Mesenchymal stem cell (in vitro differentiated cells and primary cell): ENCODE measurements around the gene CCDC178.

Experiments used
- DNase-seq: peaks from one replicate; pipeline ENCODE4 v3.0.0-alpha.2; 2013
- H2AFZ ChIP-seq: one replicate; pipeline ENCODE4 v1.6.1; 2013; ENCODE audit warnings: low read depth, mild to moderate bottlenecking, control low read depth, inconsistent platforms, low read length, moderate library complexity
- H2AK5ac ChIP-seq: 2 replicates; pipeline ENCODE4 v1.6.1; 2013; ENCODE audit warnings: low read length, moderate library complexity, mild to moderate bottlenecking, inconsistent platforms; ENCODE audit not compliant: severe bottlenecking
- H2BK120ac ChIP-seq: one replicate; pipeline ENCODE4 v1.6.1; 2013; ENCODE audit warnings: low read depth, mild to moderate bottlenecking, inconsistent platforms, low read length, moderate library complexity
- H2BK12ac ChIP-seq, 2 experiments: one replicate each; pipeline ENCODE4 v1.6.1; 2013; ENCODE audit warnings: inconsistent platforms in 2 of 2, low read length in 2 of 2, mild to moderate bottlenecking in 2 of 2, moderate library complexity in 2 of 2, control low read depth in 1 of 2
- H2BK15ac ChIP-seq: one replicate; pipeline ENCODE4 v1.6.1; 2013; ENCODE audit warnings: mild to moderate bottlenecking, low read depth, inconsistent platforms; ENCODE audit not compliant: poor library complexity, severe bottlenecking
- H2BK5ac ChIP-seq: 2 replicates; pipeline ENCODE4 v1.6.1; 2013; ENCODE audit warnings: low read depth, mild to moderate bottlenecking, low read length, control low read depth, inconsistent platforms; ENCODE audit not compliant: poor library complexity, severe bottlenecking
- H3K14ac ChIP-seq, 2 experiments: one replicate each; pipeline ENCODE4 v1.6.1; 2013; ENCODE audit warnings: inconsistent platforms in 2 of 2, low read length in 2 of 2, control low read depth in 1 of 2, mild to moderate bottlenecking in 1 of 2, moderate library complexity in 1 of 2
- H3K18ac ChIP-seq, 2 experiments: one replicate each; pipeline ENCODE4 v1.6.1; 2013; ENCODE audit warnings: inconsistent platforms in 2 of 2, low read length in 2 of 2, control low read depth in 1 of 2, low read depth in 1 of 2, mild to moderate bottlenecking in 1 of 2
- H3K23ac ChIP-seq, 2 experiments: one replicate each; pipeline ENCODE4 v1.6.1; 2013; ENCODE audit warnings: inconsistent platforms in 2 of 2, low read length in 2 of 2, mild to moderate bottlenecking in 2 of 2, moderate library complexity in 2 of 2, control low read depth in 1 of 2
- H3K27ac ChIP-seq: 2 replicates; pipeline ENCODE4 v1.5.1; 2013; ENCODE audit warnings: mild to moderate bottlenecking, moderate library complexity, low read length, control low read depth, inconsistent platforms; ENCODE audit not compliant: poor library complexity, severe bottlenecking
- H3K27me3 ChIP-seq, 2 experiments: 2 replicates each; pipeline versions ENCODE4 v1.6.1 to v1.7.0; 2013; ENCODE audit warnings: low read length in 2 of 2, mild to moderate bottlenecking in 2 of 2, moderate library complexity in 2 of 2, control low read depth in 1 of 2, inconsistent platforms in 1 of 2; ENCODE audit not compliant: control insufficient read depth in 1 of 2, insufficient read depth in 1 of 2
- H3K36me3 ChIP-seq, 2 experiments: 2 replicates each; pipeline versions ENCODE4 v1.6.1 to v1.7.0; 2013; ENCODE audit warnings: low read length in 2 of 2, control low read depth in 1 of 2, inconsistent platforms in 1 of 2, low read depth in 1 of 2, mild to moderate bottlenecking in 1 of 2; ENCODE audit not compliant: insufficient read depth in 2 of 2, control insufficient read depth in 1 of 2
- H3K4ac ChIP-seq, 2 experiments: one replicate each; pipeline ENCODE4 v1.6.1; 2013; ENCODE audit warnings: inconsistent platforms in 2 of 2, low read length in 2 of 2, mild to moderate bottlenecking in 2 of 2, moderate library complexity in 2 of 2, control low read depth in 1 of 2, low read depth in 1 of 2
- H3K4me1 ChIP-seq: 2 replicates; pipeline ENCODE4 v1.6.1; 2013; ENCODE audit warnings: low read depth, low read length, control low read depth; ENCODE audit not compliant: control insufficient read depth, insufficient read depth
- H3K4me2 ChIP-seq: 2 replicates; pipeline ENCODE4 v1.6.1; 2013; ENCODE audit warnings: low read length, mild to moderate bottlenecking, inconsistent platforms; ENCODE audit not compliant: poor library complexity, severe bottlenecking
- H3K4me3 ChIP-seq, 2 experiments: 2 replicates each; pipeline versions ENCODE4 v1.5.1 to v1.7.0; 2013; ENCODE audit warnings: low read length in 2 of 2, mild to moderate bottlenecking in 2 of 2, control low read depth in 1 of 2, low read depth in 1 of 2; ENCODE audit not compliant: insufficient read depth in 1 of 2
- H3K79me1 ChIP-seq: replicated peaks from 2 replicates; pipeline ENCODE4 v1.6.1; 2013; ENCODE audit warnings: mild to moderate bottlenecking, control low read depth, low read length, inconsistent platforms; ENCODE audit not compliant: poor library complexity, severe bottlenecking
- H3K9ac ChIP-seq: 2 replicates; pipeline ENCODE4 v1.7.0; 2013; ENCODE audit warnings: mild to moderate bottlenecking, low read length, moderate library complexity
- H3K9me3 ChIP-seq: 2 replicates; pipeline ENCODE4 v1.7.0; 2013; ENCODE audit warnings: mild to moderate bottlenecking, low read length; ENCODE audit not compliant: control insufficient read depth
- H4K8ac ChIP-seq: one replicate; pipeline ENCODE4 v1.6.1; 2013; ENCODE audit warnings: inconsistent platforms, mild to moderate bottlenecking, low read length, moderate library complexity
- H4K91ac ChIP-seq: one replicate; pipeline ENCODE4 v1.6.1; 2013; ENCODE audit warnings: mild to moderate bottlenecking, low read length, inconsistent platforms
- WGBS: methylation state at CpG from one replicate; pipeline ENCODE4 v1.1.7; 2013; ENCODE audit warnings: mixed read lengths; 5-methylcytosine and 5-hydroxymethylcytosine counted together

CCDC178 gene

DNA sequence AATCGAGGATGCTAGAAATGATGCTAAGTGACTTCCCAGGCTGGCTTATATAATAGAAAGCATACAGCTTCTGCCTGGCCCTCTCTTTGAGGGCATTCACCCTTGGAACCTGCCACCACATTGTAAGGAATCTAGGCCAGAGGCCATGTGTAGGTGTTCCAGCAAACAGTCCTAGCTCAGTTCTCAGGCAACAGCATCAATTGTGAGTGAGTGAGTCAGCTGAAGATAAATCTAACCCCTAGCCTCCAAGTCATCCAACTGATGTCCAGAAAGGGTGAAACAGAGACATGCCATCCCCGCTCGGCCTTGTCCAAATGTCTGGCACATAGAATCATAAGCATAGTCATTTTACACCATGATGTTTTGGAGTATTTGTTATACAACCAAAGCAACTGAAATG lies 343.4 kb downstream of the CCDC178 start:
- peak; percentile 6 for DNase-seq
- no peaks in the 10 kb centered on the region for H3K36me3 ChIP-seq
- no peak overlapping the region for H2AK5ac ChIP-seq
- no peak overlapping the region for H2BK15ac ChIP-seq
- H3K27me3 ChIP-seq: no peaks in the 10 kb centered on the region
- H3K4me1 ChIP-seq: no peaks in the 10 kb centered on the region
- peak overlapping the region; percentile 2 for H4K8ac ChIP-seq
- peak overlapping the region in 1 of 2 experiments; percentile 19 for H2BK12ac ChIP-seq
- no peaks in the 10 kb centered on the region for H3K9me3 ChIP-seq
- H3K9ac ChIP-seq: no peak overlapping the region
- H3K27ac ChIP-seq: no peak overlapping the region
- H3K4me2 ChIP-seq: no peak overlapping the region
- 96% methylated on average over 3 of the region's 3 CpGs for WGBS
- no peaks in the 10 kb centered on the region for H3K79me1 ChIP-seq
- no peak overlapping the region for H3K23ac ChIP-seq
- no peak overlapping the region for H3K14ac ChIP-seq
- no peak overlapping the region for H2BK120ac ChIP-seq
- H4K91ac ChIP-seq: no peak overlapping the region
- H2AFZ ChIP-seq: no peak overlapping the region
- no peak overlapping the region for H3K4ac ChIP-seq
- no peak overlapping the region for H3K4me3 ChIP-seq
- no peak overlapping the region for H2BK5ac ChIP-seq
- H3K18ac ChIP-seq: no peak overlapping the region

DNA sequence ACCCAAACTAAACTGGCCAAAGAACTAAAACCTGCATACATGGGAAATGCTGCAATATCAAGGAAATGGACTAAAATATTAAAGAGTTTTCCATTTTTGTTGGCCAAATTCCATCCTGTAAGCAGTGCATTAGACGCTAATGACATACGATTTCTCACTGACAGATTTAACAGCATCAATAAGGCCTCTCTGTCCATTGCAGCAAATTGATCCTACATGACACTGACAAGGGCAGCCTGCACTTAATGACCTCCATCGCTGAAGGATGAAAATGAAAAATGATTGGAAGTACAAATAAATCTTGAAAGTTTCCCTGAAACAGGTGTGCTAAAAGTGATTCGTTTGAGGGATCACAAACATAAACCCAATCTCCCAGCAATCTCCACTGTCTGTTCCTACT lies 350.1 kb downstream of the CCDC178 start:
- Histone ChIP-seq H3K18ac (no peak overlapping the region), H3K4me2 (no peak overlapping the region), H3K27ac (no peak overlapping the region), H3K4ac (no peak overlapping the region), H2BK15ac (no peak overlapping the region), H3K14ac (no peak overlapping the region), H3K27me3 (no peaks in the 10 kb centered on the region), H4K8ac (no peak overlapping the region), H2BK12ac (no peak overlapping the region), H3K4me1 (no peaks in the 10 kb centered on the region), H2BK5ac (no peak overlapping the region), H2AK5ac (no peak overlapping the region), H2AFZ (no peak overlapping the region), H3K9me3 (no peaks in the 10 kb centered on the region), H3K23ac (no peak overlapping the region), H2BK120ac (no peak overlapping the region), H3K36me3 (no peaks in the 10 kb centered on the region), H3K4me3 (no peak overlapping the region), H3K79me1 (no peaks in the 10 kb centered on the region), H4K91ac (no peak overlapping the region), H3K9ac (no peak overlapping the region)
- 100% methylated on average over 2 of the region's 4 CpGs for WGBS
- no peak for DNase-seq

DNA sequence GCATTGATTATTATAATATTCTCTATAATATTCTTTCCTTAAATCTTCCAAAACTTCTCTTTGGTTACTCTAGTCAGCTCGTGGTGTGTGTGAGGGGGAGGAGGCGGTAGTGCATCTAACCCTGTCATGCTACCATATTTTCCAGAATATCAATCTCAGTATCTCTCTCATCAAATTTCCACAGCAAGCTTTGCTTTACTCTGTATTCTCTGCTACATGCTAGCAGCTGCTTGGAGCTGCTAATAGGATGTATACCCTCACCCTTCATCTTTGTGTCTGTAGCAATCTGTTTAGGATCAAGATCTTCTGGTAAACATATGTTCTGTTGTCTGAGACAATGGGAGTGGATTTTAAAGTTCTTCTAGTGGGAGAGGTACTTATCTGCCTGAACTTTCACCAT lies 363.9 kb downstream of the CCDC178 start:
- Histone ChIP-seq H3K27me3 (no peaks in the 10 kb centered on the region), H3K4me2 (no peak overlapping the region), H3K27ac (no peak overlapping the region), H3K18ac (no peak overlapping the region), H2BK15ac (no peak overlapping the region), H3K23ac (no peak overlapping the region), H2BK120ac (no peak overlapping the region), H2AK5ac (no peak overlapping the region), H3K14ac (no peak overlapping the region), H3K4me1 (no peaks in the 10 kb centered on the region), H3K9ac (no peak overlapping the region), H2AFZ (no peak overlapping the region), H3K4ac (no peak overlapping the region), H3K9me3 (peaks cover 3% of the 10 kb centered on the region), H3K4me3 (no peak overlapping the region), H4K91ac (no peak overlapping the region), H2BK12ac (no peak overlapping the region), H3K36me3 (no peaks in the 10 kb centered on the region), H3K79me1 (no peaks in the 10 kb centered on the region), H4K8ac (no peak overlapping the region), H2BK5ac (no peak overlapping the region)
- 43% methylated on average over 2 of the region's 2 CpGs for WGBS
- peak; percentile 21 for DNase-seq

DNA sequence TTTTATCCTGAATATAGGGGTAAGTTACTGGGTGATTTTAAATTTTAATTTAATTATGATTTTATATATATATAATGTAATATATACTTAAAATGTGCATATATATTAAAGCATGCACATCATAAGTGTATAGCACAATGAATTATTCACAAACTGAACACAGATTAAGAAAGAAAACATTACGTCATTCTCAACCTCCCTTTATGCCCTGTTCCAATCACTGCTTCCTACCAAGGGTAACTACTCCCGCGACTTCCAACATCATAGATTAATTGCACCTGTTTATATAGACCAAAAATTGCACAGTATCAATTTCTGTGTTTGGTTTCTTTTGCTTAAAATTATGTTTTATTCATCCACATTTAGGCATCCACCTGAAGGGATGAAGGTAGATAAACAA lies 366.4 kb downstream of the CCDC178 start:
- Histone ChIP-seq H3K4ac (no peak overlapping the region), H2BK5ac (no peak overlapping the region)

More for the DNA sequence above, 366.4 kb downstream of the CCDC178 start:
- no peak overlapping the region for H2AFZ ChIP-seq
- H3K9me3 ChIP-seq: peaks cover 3% of the 10 kb centered on the region
- no peak overlapping the region for H3K4me3 ChIP-seq
- H3K27ac ChIP-seq: no peak overlapping the region
- H3K18ac ChIP-seq: no peak overlapping the region
- no peaks in the 10 kb centered on the region for H3K79me1 ChIP-seq
- H2BK15ac ChIP-seq: no peak overlapping the region
- DNase-seq: no peak
- H3K4me1 ChIP-seq: no peaks in the 10 kb centered on the region
- H3K36me3 ChIP-seq: no peaks in the 10 kb centered on the region
- no peak overlapping the region for H4K91ac ChIP-seq
- H3K14ac ChIP-seq: no peak overlapping the region
- no peak overlapping the region for H3K9ac ChIP-seq
- no peaks in the 10 kb centered on the region for H3K27me3 ChIP-seq
- 100% methylated on average over 1 of the region's 3 CpGs for WGBS
- H2AK5ac ChIP-seq: no peak overlapping the region
- no peak overlapping the region for H3K4me2 ChIP-seq
- H4K8ac ChIP-seq: no peak overlapping the region
- H2BK12ac ChIP-seq: no peak overlapping the region
- H3K23ac ChIP-seq: no peak overlapping the region
- no peak overlapping the region for H2BK120ac ChIP-seq
